ENCODE results near the gene TAS2R20.

TAS2R20 gene

DNA sequence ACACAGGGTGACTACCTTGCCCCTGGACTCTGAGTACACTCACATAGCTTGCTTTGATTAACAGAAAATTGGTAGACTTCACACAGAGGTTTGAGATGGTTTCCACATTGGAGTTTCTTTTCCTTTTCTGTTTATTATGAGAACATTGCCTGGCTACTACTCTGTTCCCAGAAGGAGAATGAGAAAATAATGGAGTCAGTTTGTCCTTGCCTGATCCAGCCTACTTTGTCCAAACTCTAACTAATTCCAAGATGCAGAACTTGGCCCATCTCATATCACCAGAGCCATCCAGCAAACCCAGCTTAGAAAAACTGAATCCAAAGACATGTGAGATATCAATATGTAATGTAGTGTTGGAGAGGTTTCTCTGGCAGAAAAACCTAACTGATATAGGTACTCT, 31.8 kb downstream of the TAS2R20 start:
- H3K4me3 ChIP-seq (ENCODE audit: control insufficient read depth, low read depth, low read length) = no peak overlapping the region
- TF ChIP-seq, protein P1, sequence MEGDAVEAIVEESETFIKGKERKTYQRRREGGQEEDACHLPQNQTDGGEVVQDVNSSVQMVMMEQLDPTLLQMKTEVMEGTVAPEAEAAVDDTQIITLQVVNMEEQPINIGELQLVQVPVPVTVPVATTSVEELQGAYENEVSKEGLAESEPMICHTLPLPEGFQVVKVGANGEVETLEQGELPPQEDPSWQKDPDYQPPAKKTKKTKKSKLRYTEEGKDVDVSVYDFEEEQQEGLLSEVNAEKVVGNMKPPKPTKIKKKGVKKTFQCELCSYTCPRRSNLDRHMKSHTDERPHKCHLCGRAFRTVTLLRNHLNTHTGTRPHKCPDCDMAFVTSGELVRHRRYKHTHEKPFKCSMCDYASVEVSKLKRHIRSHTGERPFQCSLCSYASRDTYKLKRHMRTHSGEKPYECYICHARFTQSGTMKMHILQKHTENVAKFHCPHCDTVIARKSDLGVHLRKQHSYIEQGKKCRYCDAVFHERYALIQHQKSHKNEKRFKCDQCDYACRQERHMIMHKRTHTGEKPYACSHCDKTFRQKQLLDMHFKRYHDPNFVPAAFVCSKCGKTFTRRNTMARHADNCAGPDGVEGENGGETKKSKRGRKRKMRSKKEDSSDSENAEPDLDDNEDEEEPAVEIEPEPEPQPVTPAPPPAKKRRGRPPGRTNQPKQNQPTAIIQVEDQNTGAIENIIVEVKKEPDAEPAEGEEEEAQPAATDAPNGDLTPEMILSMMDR (IDR thresholded peaks at IDR 0.05; ENCODE audit: control insufficient read depth, insufficient read depth, low read depth, low read length, missing control alignments) = no peak
- no peak for DNase-seq (ENCODE audit: low read depth)

DNA sequence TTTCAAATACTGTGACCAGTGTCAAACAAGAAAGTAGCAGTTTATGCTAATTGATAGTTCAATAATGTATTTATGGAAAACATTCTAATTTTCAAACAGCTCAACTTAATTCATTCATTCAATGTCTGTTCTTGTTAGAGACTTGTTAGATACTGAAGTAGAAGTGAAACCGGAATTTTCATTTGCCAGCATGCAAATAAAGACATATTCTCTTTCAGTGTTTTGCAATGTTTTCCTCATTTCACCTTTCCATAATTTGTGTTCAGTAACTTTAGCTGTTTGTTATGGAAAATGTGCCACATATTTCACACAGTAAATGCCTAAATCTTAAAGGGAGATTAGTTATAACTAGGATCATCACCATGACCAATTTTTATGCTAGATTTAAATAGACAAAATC, 32.6 kb downstream of the TAS2R20 start:
- no peak overlapping the region for H3K4me3 ChIP-seq (ENCODE audit: control insufficient read depth, low read depth, low read length)
- DNase-seq (ENCODE audit: low read depth) = no peak
- TF ChIP-seq, protein P1 (IDR thresholded peaks at IDR 0.05; ENCODE audit: control insufficient read depth, insufficient read depth, low read depth, low read length, missing control alignments) = no peak

DNA sequence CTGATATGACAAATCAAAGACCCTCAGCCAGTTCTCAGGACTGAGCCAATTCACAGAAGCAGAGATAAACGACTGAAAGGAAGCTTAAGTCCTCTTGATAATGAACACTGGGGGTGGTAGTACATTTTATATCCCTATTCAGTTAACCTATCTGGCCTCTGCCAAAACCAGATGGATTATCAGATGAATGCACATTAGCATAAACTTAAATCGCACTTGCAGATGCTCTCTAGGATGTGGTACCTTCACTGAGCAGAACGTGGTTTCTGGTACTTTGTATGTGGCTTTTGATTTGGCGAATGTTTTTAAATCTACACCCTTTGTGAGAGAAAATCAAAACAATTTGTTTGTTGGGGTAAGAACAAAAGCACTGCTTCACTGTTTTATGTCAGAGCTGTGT, 37.9 kb downstream of the TAS2R20 start:
- TF ChIP-seq, protein P1 (IDR thresholded peaks at IDR 0.05; ENCODE audit: control insufficient read depth, insufficient read depth, low read depth, low read length, missing control alignments) = no peak
- H3K4me3 ChIP-seq (ENCODE audit: control insufficient read depth, low read depth, low read length) = no peak overlapping the region
- DNase-seq (ENCODE audit: low read depth) = no peak

DNA sequence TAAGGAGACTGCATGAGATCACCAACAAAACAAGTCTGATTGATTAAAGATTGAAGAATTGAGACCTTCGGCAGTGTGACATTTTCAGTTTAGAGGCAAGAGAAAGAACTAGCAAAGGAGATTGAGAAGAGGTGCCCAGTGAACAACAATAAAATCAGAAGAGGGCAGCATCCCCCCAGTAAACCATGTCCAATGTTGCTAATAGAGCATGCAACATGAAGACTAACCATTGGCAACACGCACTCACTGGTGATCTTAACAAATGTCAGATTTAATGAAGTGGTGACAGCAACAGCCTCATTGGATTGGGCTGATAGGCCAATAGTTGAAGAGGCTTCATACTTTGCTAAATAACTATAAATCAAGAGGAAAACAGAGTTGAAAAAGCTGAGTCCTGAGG, 38.3 kb downstream of the TAS2R20 start:
- TF ChIP-seq, protein P1 (IDR thresholded peaks at IDR 0.05; ENCODE audit: control insufficient read depth, insufficient read depth, low read depth, low read length, missing control alignments) = no peak
- no peak overlapping the region for H3K4me3 ChIP-seq (ENCODE audit: control insufficient read depth, low read depth, low read length)
- DNase-seq (ENCODE audit: low read depth) = no peak

DNA sequence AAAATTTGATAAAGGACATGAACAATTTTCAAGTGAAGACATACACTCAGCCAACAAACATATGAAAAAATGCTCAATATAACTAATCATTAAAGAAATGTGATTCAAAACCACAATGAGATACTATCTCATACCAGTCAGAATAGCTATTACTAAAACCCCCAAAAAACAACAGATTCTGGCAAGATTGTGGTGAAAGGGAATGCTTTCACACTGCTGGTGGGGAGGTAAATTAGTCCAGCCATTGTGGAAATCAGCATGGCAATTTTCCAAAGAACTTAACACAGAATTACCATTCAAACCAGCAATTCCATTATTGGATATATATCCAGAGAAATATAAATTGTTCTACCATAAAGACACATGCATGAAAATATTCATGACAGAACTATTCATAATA, 40.4 kb downstream of the TAS2R20 start:
- no peak for DNase-seq (ENCODE audit: low read depth)
- no peak overlapping the region for H3K4me3 ChIP-seq (ENCODE audit: control insufficient read depth, low read depth, low read length)
- TF ChIP-seq, protein P1 (IDR thresholded peaks at IDR 0.05; ENCODE audit: control insufficient read depth, insufficient read depth, low read depth, low read length, missing control alignments) = no peak

DNA sequence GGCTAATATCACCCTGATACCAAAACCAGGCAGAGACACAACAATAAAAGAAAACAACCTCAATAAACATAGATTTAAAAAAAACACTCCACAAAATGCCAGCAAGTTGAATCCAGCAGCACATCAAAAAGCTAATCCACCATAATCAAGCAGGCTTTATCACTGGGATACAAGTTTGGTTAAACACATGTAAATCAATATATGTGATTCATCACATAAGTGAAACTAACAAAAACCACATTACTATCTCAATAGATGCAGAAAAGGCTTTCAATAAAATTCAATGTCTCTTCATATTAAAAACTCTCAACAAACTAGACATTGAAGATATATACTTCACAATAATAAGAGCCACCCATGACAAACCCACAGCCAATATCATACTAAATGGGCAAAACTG, 42.0 kb downstream of the TAS2R20 start:
- TF ChIP-seq, protein P1 (IDR thresholded peaks at IDR 0.05; ENCODE audit: control insufficient read depth, insufficient read depth, low read depth, low read length, missing control alignments) = no peak
- H3K4me3 ChIP-seq (ENCODE audit: control insufficient read depth, low read depth, low read length) = no peak overlapping the region
- DNase-seq (ENCODE audit: low read depth) = no peak

DNA sequence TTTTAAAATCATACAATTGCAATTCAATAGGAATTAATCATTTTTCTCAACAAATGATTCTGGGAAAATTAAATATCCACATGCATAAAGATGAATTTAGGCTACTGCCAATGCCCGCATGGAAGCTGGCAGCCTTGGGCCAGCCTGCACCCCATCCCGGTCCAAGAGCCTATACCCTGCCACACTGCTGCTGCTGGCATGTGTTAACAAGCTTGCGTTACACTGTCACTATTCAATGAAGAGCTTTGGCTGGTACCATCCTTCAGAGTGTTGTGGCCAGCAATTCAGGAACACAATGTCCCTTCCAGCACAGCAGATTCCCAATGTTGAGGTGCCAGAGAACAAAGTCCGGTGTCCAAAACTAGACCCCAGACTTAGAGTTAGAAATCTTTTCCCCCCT, 45.5 kb downstream of the TAS2R20 start:
- TF ChIP-seq, protein P1 (IDR thresholded peaks at IDR 0.05; ENCODE audit: control insufficient read depth, insufficient read depth, low read depth, low read length, missing control alignments) = no peak
- DNase-seq (ENCODE audit: low read depth) = no peak

More for the DNA sequence above, 45.5 kb downstream of the TAS2R20 start:
- no peak overlapping the region for H3K4me3 ChIP-seq (ENCODE audit: control insufficient read depth, low read depth, low read length)
